Measurements from ENCODE around the gene RNF223.
A peak's percentile ranks its signal among the peaks of the same experiment; 100 is the strongest.
"Not testable (repeated sequence)": the region's sequence is repeated elsewhere in the genome, so short reads cannot be mapped to it uniquely, and the experiment has no call there.

The RNF223 gene

GRCh38 chr1:1087351-1088028 is 13.4 kb upstream of the RNF223 start:
- DNase-seq (ENCODE audit: low spot score) = no peak

- no peak for DNase-seq (ENCODE audit: low spot score)
Observed at GRCh38 chr1:1086911-1087341, 12.8 kb upstream of the RNF223 start.

- DNase-seq (ENCODE audit: low spot score) = no peak
Observed at GRCh38 chr1:1085911-1086841, 12.1 kb upstream of the RNF223 start.

- DNase-seq (ENCODE audit: low spot score) = no peak
Observed at GRCh38 chr1:1085171-1085841, 11.2 kb upstream of the RNF223 start.

GRCh38 chr1:1084372-1085170 is 10.5 kb upstream of the RNF223 start:
- no peak for DNase-seq (ENCODE audit: low spot score)

- no peak for DNase-seq (ENCODE audit: low spot score)
Observed at GRCh38 chr1:1083416-1084371, 9.6 kb upstream of the RNF223 start.

- DNase-seq (ENCODE audit: low spot score) = no peak
Observed at GRCh38 chr1:1082776-1083415, 8.8 kb upstream of the RNF223 start.

GRCh38 chr1:1082239-1082775 is 8.2 kb upstream of the RNF223 start:
- DNase-seq (ENCODE audit: low spot score) = no peak

- no peak for DNase-seq (ENCODE audit: low spot score)
Observed at GRCh38 chr1:1081311-1082238, 7.5 kb upstream of the RNF223 start.

GRCh38 chr1:1080951-1081310 is 6.8 kb upstream of the RNF223 start:
- no peak for DNase-seq (ENCODE audit: low spot score)

- no peak for DNase-seq (ENCODE audit: low spot score)
Observed at GRCh38 chr1:1080122-1080757, 6.1 kb upstream of the RNF223 start.

GRCh38 chr1:1079408-1080121 is 5.5 kb upstream of the RNF223 start:
- peak; percentile 94 for DNase-seq (ENCODE audit: low spot score)

- not testable (repeated sequence) for DNase-seq (ENCODE audit: low spot score)
Observed at GRCh38 chr1:1077396-1077795, 3.3 kb upstream of the RNF223 start.

GRCh38 chr1:1075148-1075935 is 1.2 kb upstream of the RNF223 start:
- DNase-seq (ENCODE audit: low spot score) = no peak

- DNase-seq (ENCODE audit: low spot score) = no peak
Observed at GRCh38 chr1:1074631-1075147, 583 bp upstream of the RNF223 start.
